HCT116 (cell line): Measurements from ENCODE around the gene TMEM135.

ENCODE experiments used
- CEBPB ChIP-seq: IDR thresholded peaks from 2 replicates; pipeline ENCODE4 v1.6.1; 2012; ENCODE audit warnings: low read depth
- EGR1 ChIP-seq: IDR thresholded peaks from 2 replicates; pipeline ENCODE4 v1.6.1; 2012; ENCODE audit warnings: low read depth
- EZH2 ChIP-seq: fragments of 200-600 bp; sonication (generic); IDR thresholded peaks from 2 replicates; pipeline ENCODE4 v1.6.1; 2017; ENCODE audit warnings: antibody characterized with exemption, mixed run types
- EZH2phosphoT487 ChIP-seq: fragments of 200-600 bp; IDR thresholded peaks from 2 replicates; pipeline ENCODE4 v1.6.1; 2018; ENCODE audit warnings: antibody characterized with exemption, borderline replicate concordance
- POLR2A ChIP-seq: IDR thresholded peaks from 2 replicates; pipeline ENCODE4 v1.7.0; 2011; ENCODE audit warnings: borderline replicate concordance; ENCODE audit not compliant: insufficient read depth, insufficient read length; ENCODE audit errors: extremely low read depth
- POLR2AphosphoS5 ChIP-seq: IDR thresholded peaks from 2 replicates; pipeline ENCODE4 v1.6.1; 2011; ENCODE audit warnings: mild to moderate bottlenecking, low read depth, low read length, moderate library complexity
- SIN3A ChIP-seq: IDR thresholded peaks from 2 replicates; pipeline ENCODE4 v1.6.1; 2012; ENCODE audit warnings: low read depth
- SP1 ChIP-seq: IDR thresholded peaks from 2 replicates; pipeline ENCODE4 v1.6.1; 2012; ENCODE audit warnings: low read depth
- TF ChIP-seq, protein P1 (sequence below), 3 experiments: fragments of 200-600 bp in 1 of 3; sonication (generic) in 1 of 3; IDR thresholded peaks in 2 of 3; conservative IDR thresholded peaks in 1 of 3; 2 replicates each; pipeline ENCODE4 v1.5.1; 2012 to 2017; ENCODE audit warnings: low read depth in 2 of 3, low read length in 2 of 3, antibody characterized with exemption in 1 of 3, borderline replicate concordance in 1 of 3, control low read depth in 1 of 3, mild to moderate bottlenecking in 1 of 3, mixed read lengths in 1 of 3, mixed run types in 1 of 3, moderate library complexity in 1 of 3; ENCODE audit not compliant: insufficient read depth in 1 of 3
- TF ChIP-seq, protein P2 (sequence below): IDR thresholded peaks from 2 replicates; pipeline ENCODE4 v1.6.1; 2012
- TF ChIP-seq, protein P3 (sequence below): IDR thresholded peaks from 2 replicates; pipeline ENCODE4 v1.6.1; 2011; ENCODE audit warnings: mild to moderate bottlenecking, low read length, moderate library complexity; ENCODE audit not compliant: insufficient replicate concordance; ENCODE audit errors: extremely low read depth

DNA sequence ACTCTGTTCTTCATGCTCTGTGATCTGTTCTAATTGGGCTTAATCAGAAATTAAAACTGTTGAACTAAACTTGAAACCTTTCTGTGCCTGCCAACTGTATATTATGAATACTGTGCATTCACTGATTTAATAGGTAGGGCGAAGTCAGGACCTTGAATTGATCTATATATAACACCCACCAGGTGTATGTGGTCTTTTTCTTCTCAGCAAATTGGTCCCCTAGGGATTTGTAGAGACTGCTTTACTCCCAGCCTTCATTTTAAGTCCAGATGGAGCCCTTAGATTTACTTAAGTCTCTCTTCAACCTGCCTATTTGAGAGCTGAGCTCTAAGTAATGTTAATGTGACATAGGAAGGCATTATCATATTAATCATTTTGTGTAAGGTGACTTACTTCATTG lies 257.5 kb downstream of the TMEM135 start:
- TF ChIP-seq, protein P1, sequence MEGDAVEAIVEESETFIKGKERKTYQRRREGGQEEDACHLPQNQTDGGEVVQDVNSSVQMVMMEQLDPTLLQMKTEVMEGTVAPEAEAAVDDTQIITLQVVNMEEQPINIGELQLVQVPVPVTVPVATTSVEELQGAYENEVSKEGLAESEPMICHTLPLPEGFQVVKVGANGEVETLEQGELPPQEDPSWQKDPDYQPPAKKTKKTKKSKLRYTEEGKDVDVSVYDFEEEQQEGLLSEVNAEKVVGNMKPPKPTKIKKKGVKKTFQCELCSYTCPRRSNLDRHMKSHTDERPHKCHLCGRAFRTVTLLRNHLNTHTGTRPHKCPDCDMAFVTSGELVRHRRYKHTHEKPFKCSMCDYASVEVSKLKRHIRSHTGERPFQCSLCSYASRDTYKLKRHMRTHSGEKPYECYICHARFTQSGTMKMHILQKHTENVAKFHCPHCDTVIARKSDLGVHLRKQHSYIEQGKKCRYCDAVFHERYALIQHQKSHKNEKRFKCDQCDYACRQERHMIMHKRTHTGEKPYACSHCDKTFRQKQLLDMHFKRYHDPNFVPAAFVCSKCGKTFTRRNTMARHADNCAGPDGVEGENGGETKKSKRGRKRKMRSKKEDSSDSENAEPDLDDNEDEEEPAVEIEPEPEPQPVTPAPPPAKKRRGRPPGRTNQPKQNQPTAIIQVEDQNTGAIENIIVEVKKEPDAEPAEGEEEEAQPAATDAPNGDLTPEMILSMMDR (IDR thresholded peaks at IDR 0.05 in 2 of 3, conservative IDR thresholded peaks at IDR 0.05 in 1 of 3; ENCODE audit: borderline replicate concordance in 1 of 3, insufficient read depth in 1 of 3, low read depth in 2 of 3, low read length in 2 of 3): no peak
- no peak for TF ChIP-seq POLR2AphosphoS5
- TF ChIP-seq CEBPB: no peak
- TF ChIP-seq SIN3A: no peak
- no peak for TF ChIP-seq SP1
- no peak for TF ChIP-seq EGR1
- TF ChIP-seq, protein P2, sequence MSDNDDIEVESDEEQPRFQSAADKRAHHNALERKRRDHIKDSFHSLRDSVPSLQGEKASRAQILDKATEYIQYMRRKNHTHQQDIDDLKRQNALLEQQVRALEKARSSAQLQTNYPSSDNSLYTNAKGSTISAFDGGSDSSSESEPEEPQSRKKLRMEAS: no peak
- no peak for TF ChIP-seq POLR2A
- no peak for TF ChIP-seq EZH2
- TF ChIP-seq EZH2phosphoT487: no peak
- TF ChIP-seq, protein P3, sequence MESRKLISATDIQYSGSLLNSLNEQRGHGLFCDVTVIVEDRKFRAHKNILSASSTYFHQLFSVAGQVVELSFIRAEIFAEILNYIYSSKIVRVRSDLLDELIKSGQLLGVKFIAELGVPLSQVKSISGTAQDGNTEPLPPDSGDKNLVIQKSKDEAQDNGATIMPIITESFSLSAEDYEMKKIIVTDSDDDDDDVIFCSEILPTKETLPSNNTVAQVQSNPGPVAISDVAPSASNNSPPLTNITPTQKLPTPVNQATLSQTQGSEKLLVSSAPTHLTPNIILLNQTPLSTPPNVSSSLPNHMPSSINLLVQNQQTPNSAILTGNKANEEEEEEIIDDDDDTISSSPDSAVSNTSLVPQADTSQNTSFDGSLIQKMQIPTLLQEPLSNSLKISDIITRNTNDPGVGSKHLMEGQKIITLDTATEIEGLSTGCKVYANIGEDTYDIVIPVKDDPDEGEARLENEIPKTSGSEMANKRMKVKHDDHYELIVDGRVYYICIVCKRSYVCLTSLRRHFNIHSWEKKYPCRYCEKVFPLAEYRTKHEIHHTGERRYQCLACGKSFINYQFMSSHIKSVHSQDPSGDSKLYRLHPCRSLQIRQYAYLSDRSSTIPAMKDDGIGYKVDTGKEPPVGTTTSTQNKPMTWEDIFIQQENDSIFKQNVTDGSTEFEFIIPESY: no peak
